Upper lobe of right lung (tissue), 1 donor: ENCODE results near the gene LMNTD1. TPM values are rescaled to one million over a fixed set of nuclear protein-coding genes. Genes with fewer than 3 reads are reported as not detected.
A peak's percentile ranks its signal among the peaks of the same experiment; 100 is the strongest.

ENCODE experiments used
- ATAC-seq: fragments of 200-7000 bp; cut with Tn5 transposase; one replicate; pipeline ENCODE4 v1.9.1; 2020; ENCODE audit warnings: mild to moderate bottlenecking, moderate library complexity
- DNase-seq: peaks from one replicate; pipeline ENCODE4 v3.0.0-alpha.2; 2020
- H3K27ac ChIP-seq: fragments of 200-600 bp; one replicate; pipeline ENCODE4 v1.8.0; 2022
- H3K27me3 ChIP-seq: fragments of 200-600 bp; one replicate; pipeline ENCODE4 v1.8.0; 2022; ENCODE audit warnings: mild to moderate bottlenecking
- H3K36me3 ChIP-seq: fragments of 200-600 bp; one replicate; pipeline ENCODE4 v1.8.0; 2022
- H3K4me1 ChIP-seq: fragments of 200-600 bp; one replicate; pipeline ENCODE4 v1.8.0; 2022
- H3K4me3 ChIP-seq: fragments of 200-600 bp; one replicate; pipeline ENCODE4 v1.8.0; 2022; ENCODE audit warnings: mild to moderate bottlenecking
- H3K9me3 ChIP-seq: fragments of 200-600 bp; one replicate; pipeline ENCODE4 v1.8.0; 2022
- CTCF ChIP-seq: fragments of 200-600 bp; IDR thresholded peaks from one replicate; pipeline ENCODE4 v1.8.0; 2022; ENCODE audit warnings: antibody characterized with exemption
- intact Hi-C: fragments of 100-400 bp; cut with DNase I; formaldehyde crosslinking; loops from one replicate; pipeline ENCODE4 v1.11.0; 2022
- total RNA-seq: library from RNA; stranded (reverse); fragmentation: NEBNext Ultra II Directional; extraction: Animal tissue kit (Norgen Biotek cat#: 25700); gene quantifications from one replicate; pipeline ENCODE4 v1.2.1, GENCODE V29; 2021
- donor health status: DM: no; HTN: yes; CAD: no; lungs with severe emphysema.

Gene LMNTD1
- total RNA-seq, 1 donor from 2014 or later = not detected

GRCh38 chr12:25590011-25590721 lies 37.1 kb upstream of the LMNTD1 start:
- DNase-seq = no peak
- intact Hi-C loops = no loop called here
- peak; percentile 12 for ATAC-seq
- no peaks in the 10 kb centered on the region for H3K9me3 ChIP-seq
- no peak for TF ChIP-seq CTCF
- H3K27ac ChIP-seq = no peak overlapping the region
- no peak overlapping the region for H3K4me3 ChIP-seq
- no peaks in the 10 kb centered on the region for H3K36me3 ChIP-seq
- no peaks in the 10 kb centered on the region for H3K27me3 ChIP-seq
- H3K4me1 ChIP-seq = no peaks in the 10 kb centered on the region

- Histone ChIP-seq H3K4me1 (no peaks in the 10 kb centered on the region), H3K27ac (no peak overlapping the region), H3K4me3 (no peak overlapping the region), H3K36me3 (no peaks in the 10 kb centered on the region), H3K27me3 (no peaks in the 10 kb centered on the region), H3K9me3 (no peaks in the 10 kb centered on the region)
- DNase-seq (no peak), ATAC-seq (no peak)
- intact Hi-C loops = no loop called here
- no peak for TF ChIP-seq CTCF
These were observed 34.3 kb upstream of the LMNTD1 start for GRCh38 chr12:25587346-25587745.

GRCh38 chr12:25585662-25586061 lies 32.6 kb upstream of the LMNTD1 start:
- H3K9me3 ChIP-seq = no peaks in the 10 kb centered on the region
- no peak overlapping the region for H3K4me3 ChIP-seq
- DNase-seq (no peak), ATAC-seq (no peak)
- intact Hi-C loops = no loop called here
- no peaks in the 10 kb centered on the region for H3K4me1 ChIP-seq
- no peaks in the 10 kb centered on the region for H3K36me3 ChIP-seq
- peak overlapping the region; percentile 24 for H3K27ac ChIP-seq
- no peak for TF ChIP-seq CTCF
- H3K27me3 ChIP-seq = no peaks in the 10 kb centered on the region

GRCh38 chr12:25585021-25585523 lies 32.0 kb upstream of the LMNTD1 start:
- Histone ChIP-seq H3K36me3 (no peaks in the 10 kb centered on the region), H3K27me3 (no peaks in the 10 kb centered on the region), H3K27ac (no peak overlapping the region), H3K4me1 (no peaks in the 10 kb centered on the region), H3K9me3 (no peaks in the 10 kb centered on the region), H3K4me3 (no peak overlapping the region)
- DNase-seq (no peak), ATAC-seq (peak; percentile 78)
- TF ChIP-seq CTCF = no peak
- intact Hi-C loops = no loop called here

- Histone ChIP-seq H3K36me3 (no peaks in the 10 kb centered on the region), H3K27me3 (no peaks in the 10 kb centered on the region), H3K4me3 (no peak overlapping the region), H3K27ac (no peak overlapping the region), H3K9me3 (no peaks in the 10 kb centered on the region), H3K4me1 (no peaks in the 10 kb centered on the region)
- intact Hi-C loops = no loop called here
- TF ChIP-seq CTCF = no peak
- DNase-seq (no peak), ATAC-seq (no peak)
These were observed 31.5 kb upstream of the LMNTD1 start for GRCh38 chr12:25584596-25584995.

- ATAC-seq (peak; percentile 66), DNase-seq (no peak)
- H3K4me3 ChIP-seq = no peak overlapping the region
- H3K36me3 ChIP-seq = no peaks in the 10 kb centered on the region
- TF ChIP-seq CTCF = peak; percentile 7
- no peaks in the 10 kb centered on the region for H3K27me3 ChIP-seq
- H3K4me1 ChIP-seq = no peaks in the 10 kb centered on the region
- intact Hi-C loops = no loop called here
- H3K9me3 ChIP-seq = no peaks in the 10 kb centered on the region
- no peak overlapping the region for H3K27ac ChIP-seq
These were observed 30.5 kb upstream of the LMNTD1 start for GRCh38 chr12:25583545-25583944.
